B cell (primary cell): Measurements from ENCODE around the gene KLF3. TPM values are rescaled to one million over a fixed set of nuclear protein-coding genes. Genes with fewer than 3 reads are reported as not detected.

ENCODE experiments used
- ATAC-seq: fragments of 200-7000 bp; cut with Tn5 transposase; one replicate; pipeline ENCODE4 v1.10.0; 2021; ENCODE audit warnings: low read depth, mild to moderate bottlenecking, moderate number of reproducible peaks, moderate library complexity
- CTCF ChIA-PET: fragments of 350-600 bp; sonication (Branson Sonifier 250); formaldehyde crosslinking; loops from one replicate; lab custom pipeline; 2021; ENCODE audit warnings: antibody characterized with exemption, inconsistent platforms; lab: Charles Lee
- POLR2A ChIA-PET: fragments of 350-600 bp; sonication (Branson Sonifier 250); formaldehyde crosslinking; loops from one replicate; lab custom pipeline; 2021; ENCODE audit warnings: antibody characterized with exemption; lab: Charles Lee
- DNase-seq: peaks from one replicate; pipeline ENCODE4 v3.0.0; 2013
- H2AFZ ChIP-seq: 2 replicates; pipeline ENCODE4 v1.6.1; 2012; ENCODE audit warnings: mild to moderate bottlenecking, low read depth, low read length; ENCODE audit not compliant: insufficient read depth, poor library complexity, severe bottlenecking
- H3K27ac ChIP-seq, 2 donors: 1 replicate in 1 of 2; 2 replicates in 1 of 2; pipeline ENCODE4 v1.5.1; 2012 to 2013; ENCODE audit warnings: low read length in 2 of 2, mild to moderate bottlenecking in 2 of 2, moderate library complexity in 1 of 2
- H3K27me3 ChIP-seq, 4 experiments: fragments of 200-600 bp in 1 of 4; sonication (generic) in 1 of 4; replicated peaks in 1 of 4; 1 replicate in 2 of 4; 2 replicates in 2 of 4; pipeline versions ENCODE4 v1.6.1 to v1.7.0; 2013 to 2016; ENCODE audit warnings: low read length in 3 of 4, mild to moderate bottlenecking in 2 of 4, mixed read lengths in 1 of 4, moderate library complexity in 1 of 4; ENCODE audit not compliant: insufficient read depth in 4 of 4, control insufficient read depth in 3 of 4; ENCODE audit errors: control extremely low read depth in 1 of 4
- H3K36me3 ChIP-seq, 2 experiments: replicated peaks in 1 of 2; 1 replicate in 1 of 2; 2 replicates in 1 of 2; pipeline versions ENCODE4 v1.6.1 to v1.7.1; 2013; ENCODE audit warnings: low read length in 1 of 2; ENCODE audit not compliant: insufficient read depth in 2 of 2, control insufficient read depth in 1 of 2; ENCODE audit errors: control extremely low read depth in 1 of 2, extremely low read depth in 1 of 2
- H3K4me1 ChIP-seq, 2 donors: fragments of 200-600 bp in 1 of 2; sonication (generic) in 1 of 2; 1 replicate in 1 of 2; 2 replicates in 1 of 2; pipeline versions ENCODE4 v1.5.1 to v1.6.1; 2013 to 2017; ENCODE audit warnings: low read length in 2 of 2; ENCODE audit not compliant: control insufficient read depth in 2 of 2, insufficient read depth in 2 of 2
- H3K4me2 ChIP-seq: replicated peaks from 2 replicates; pipeline ENCODE3; 2012; ENCODE audit warnings: mild to moderate bottlenecking, low read depth, low read length; ENCODE audit not compliant: poor library complexity, severe bottlenecking
- H3K4me3 ChIP-seq, 5 experiments: fragments of 200-600 bp in 1 of 5; sonication (generic) in 1 of 5; 1 replicate in 3 of 5; 2 replicates in 2 of 5; pipeline versions ENCODE4 v1.5.1 to v1.7.0; 2011 to 2016; ENCODE audit warnings: low read length in 4 of 5, mild to moderate bottlenecking in 4 of 5, low read depth in 2 of 5, control low read depth in 1 of 5, moderate library complexity in 1 of 5; ENCODE audit not compliant: insufficient read depth in 1 of 5; ENCODE audit errors: control extremely low read depth in 1 of 5, extremely low read depth in 1 of 5
- H3K79me2 ChIP-seq: fragments of 200-600 bp; sonication (generic); one replicate; pipeline ENCODE4 v1.6.0; 2016; ENCODE audit warnings: low read length; ENCODE audit not compliant: control insufficient read depth, insufficient read depth
- H3K9ac ChIP-seq: fragments of 200-600 bp; sonication (generic); 2 replicates; pipeline ENCODE4 v1.6.1; 2017; ENCODE audit warnings: mild to moderate bottlenecking, low read length, moderate library complexity
- H3K9me3 ChIP-seq, 3 donors: one replicate each; pipeline versions ENCODE4 v1.6.1 to v1.7.1; 2013; ENCODE audit warnings: low read length in 2 of 3; ENCODE audit not compliant: control insufficient read depth in 2 of 3, insufficient read depth in 1 of 3; ENCODE audit errors: control extremely low read depth in 1 of 3
- H4K20me1 ChIP-seq: 2 replicates; pipeline ENCODE4 v1.6.0; 2012; ENCODE audit warnings: mild to moderate bottlenecking, low read length; ENCODE audit not compliant: insufficient read depth, control insufficient read depth, poor library complexity, severe bottlenecking
- H3K27ac Mint-ChIP-seq: one replicate; pipeline ENCODE4 v1.8.0; 2021; ENCODE audit warnings: mixed read lengths
- H3K27me3 Mint-ChIP-seq: one replicate; pipeline ENCODE4 v1.8.0; 2021; ENCODE audit warnings: mixed read lengths
- H3K4me1 Mint-ChIP-seq: one replicate; pipeline ENCODE4 v1.8.0; 2021; ENCODE audit warnings: mixed read lengths
- H3K4me3 Mint-ChIP-seq: one replicate; pipeline ENCODE4 v1.8.0; 2021; ENCODE audit warnings: mixed read lengths
- H3K9me3 Mint-ChIP-seq: one replicate; pipeline ENCODE4 v1.8.0; 2022; ENCODE audit warnings: mixed read lengths; ENCODE audit not compliant: insufficient read depth
- EZH2 ChIP-seq: IDR thresholded peaks from 2 replicates; pipeline ENCODE4 v1.6.1; 2012; ENCODE audit warnings: borderline replicate concordance, low read depth, mild to moderate bottlenecking, moderate library complexity, low read length; ENCODE audit not compliant: insufficient read depth, poor library complexity, severe bottlenecking
- WGBS: methylation state at CpG from one replicate; pipeline ENCODE4 v1.1.5; 2013; ENCODE audit warnings: missing lambda C conversion rate; ENCODE audit not compliant: insufficient coverage; 5-methylcytosine and 5-hydroxymethylcytosine counted together
- intact Hi-C: fragments of 100-400 bp; cut with micrococcal nuclease; formaldehyde crosslinking; loops from one replicate; pipeline ENCODE4 v1.10.0; 2022
- polyA plus RNA-seq: library from polyadenylated mRNA; depleted of rRNA; stranded (reverse); fragments of >200 nt; gene quantifications from 2 replicates; pipeline ENCODE4 v1.2.3, GENCODE V29; 2012
- total RNA-seq, 2 donors: library from RNA; stranded (reverse); fragments of 120-200 nt in 1 of 2; gene quantifications; 1 replicate in 1 of 2; 2 replicates in 1 of 2; pipeline versions ENCODE4 v1.2.3 to v1.2.4, GENCODE V29; 2013 to 2022
- TF ChIP-seq, protein P1 (sequence below): fragments of 200-600 bp; IDR thresholded peaks from one replicate; pipeline ENCODE4 v1.8.0; 2022; ENCODE audit warnings: antibody characterized with exemption, mild to moderate bottlenecking

Gene KLF3
- total and polyA plus RNA-seq, 2 donors (not counting 1 experiment from before 2014, with no cell fraction given), result 32.9 to 51.9 TPM

- Histone ChIP-seq H3K36me3 (no peaks in the 10 kb centered on the region), H2AFZ (no peak overlapping the region), H3K9me3 (no peaks in the 10 kb centered on the region), H4K20me1 (no peaks in the 10 kb centered on the region), H3K9ac (no peak overlapping the region), H3K4me3 (no peak overlapping the region), H3K4me1 (no peaks in the 10 kb centered on the region), H3K27me3 (no peaks in the 10 kb centered on the region), H3K79me2 (no peaks in the 10 kb centered on the region), H3K27ac (no peak overlapping the region), H3K4me2 (no peak overlapping the region)
- H3K9me3 Mint-ChIP-seq, result no peaks in the 10 kb centered on the region
- ATAC-seq (no peak), DNase-seq (no peak)
- intact Hi-C loops, result no loop called here
- TF ChIP-seq EZH2, result no peak
- TF ChIP-seq, protein P1, sequence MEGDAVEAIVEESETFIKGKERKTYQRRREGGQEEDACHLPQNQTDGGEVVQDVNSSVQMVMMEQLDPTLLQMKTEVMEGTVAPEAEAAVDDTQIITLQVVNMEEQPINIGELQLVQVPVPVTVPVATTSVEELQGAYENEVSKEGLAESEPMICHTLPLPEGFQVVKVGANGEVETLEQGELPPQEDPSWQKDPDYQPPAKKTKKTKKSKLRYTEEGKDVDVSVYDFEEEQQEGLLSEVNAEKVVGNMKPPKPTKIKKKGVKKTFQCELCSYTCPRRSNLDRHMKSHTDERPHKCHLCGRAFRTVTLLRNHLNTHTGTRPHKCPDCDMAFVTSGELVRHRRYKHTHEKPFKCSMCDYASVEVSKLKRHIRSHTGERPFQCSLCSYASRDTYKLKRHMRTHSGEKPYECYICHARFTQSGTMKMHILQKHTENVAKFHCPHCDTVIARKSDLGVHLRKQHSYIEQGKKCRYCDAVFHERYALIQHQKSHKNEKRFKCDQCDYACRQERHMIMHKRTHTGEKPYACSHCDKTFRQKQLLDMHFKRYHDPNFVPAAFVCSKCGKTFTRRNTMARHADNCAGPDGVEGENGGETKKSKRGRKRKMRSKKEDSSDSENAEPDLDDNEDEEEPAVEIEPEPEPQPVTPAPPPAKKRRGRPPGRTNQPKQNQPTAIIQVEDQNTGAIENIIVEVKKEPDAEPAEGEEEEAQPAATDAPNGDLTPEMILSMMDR, result no peak
- H3K4me3 Mint-ChIP-seq, result no peak overlapping the region
- WGBS, result 96% methylated on average over 3 of the region's 3 CpGs
- H3K27ac Mint-ChIP-seq, result no peak overlapping the region
- peaks cover 7% of the 10 kb centered on the region for H3K4me1 Mint-ChIP-seq
- ChIA-PET CTCF (interaction anchor here (0.6 to 2.1 kb wide), 2 partner anchors 545 to 570 kb away, joined by 4 to 6 read pairs; no protein-coding TSS in a partner anchor), POLR2A (no interaction called here)
- no peaks in the 10 kb centered on the region for H3K27me3 Mint-ChIP-seq
These were observed 60.4 kb downstream of the KLF3 start for GRCh38 chr4:38724475-38724808.

DNA sequence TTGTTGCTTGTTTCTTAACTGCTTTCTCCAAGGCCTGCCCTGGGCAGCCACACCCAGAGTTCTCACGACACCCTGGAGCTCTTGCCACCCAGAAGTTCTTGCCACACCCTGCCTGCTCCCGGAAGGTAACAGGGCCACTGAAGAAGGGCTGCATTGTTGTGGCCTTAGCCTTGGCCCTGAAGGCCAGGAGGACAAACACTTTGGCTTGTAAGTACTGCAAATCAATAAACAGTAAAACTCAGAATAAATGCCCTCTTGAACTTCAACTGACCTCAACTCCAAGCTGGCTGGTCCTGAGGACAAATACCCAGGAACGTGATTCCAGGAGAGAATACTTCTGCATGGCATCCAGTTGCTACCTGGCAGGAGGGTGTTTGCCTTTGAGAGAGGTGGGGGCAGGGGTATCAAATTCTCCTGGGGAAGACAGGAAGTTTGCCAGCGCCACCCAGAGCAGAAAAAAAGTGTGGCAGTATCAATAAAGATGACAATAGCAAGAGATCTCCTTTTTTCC lies 64.7 kb downstream of the KLF3 start:
- Histone ChIP-seq H3K79me2 (no peaks in the 10 kb centered on the region), H3K9me3 (peaks cover 0 to 5% (median 0%) of the 10 kb centered on the region in 3 donors), H4K20me1 (no peaks in the 10 kb centered on the region), H3K27me3 (no peaks in the 10 kb centered on the region), H3K4me1 (peaks cover 13 to 21% of the 10 kb centered on the region in 2 donors), H3K4me3 (no peak overlapping the region), H3K27ac (no peak overlapping the region), H3K36me3 (no peaks in the 10 kb centered on the region), H2AFZ (no peak overlapping the region), H3K4me2 (no peak overlapping the region), H3K9ac (no peak overlapping the region)
- DNase-seq, result no peak
- WGBS, result 100% methylated on average over 1 of the region's 4 CpGs
- Mint-ChIP-seq H3K27me3 (no peaks in the 10 kb centered on the region), H3K9me3 (no peaks in the 10 kb centered on the region), H3K4me1 (peaks cover 25% of the 10 kb centered on the region), H3K4me3 (no peak overlapping the region), H3K27ac (no peak overlapping the region)
- no peak for ATAC-seq
- ChIA-PET CTCF (interaction anchor here (0.8 to 6.9 kb wide), 8 partner anchors 24 to 666 kb away, joined by 3 to 164 read pairs (median 7); no protein-coding TSS in a partner anchor), POLR2A (no interaction called here)
- intact Hi-C loops, result no loop called here
- TF ChIP-seq, protein P1, result no peak
- no peak for TF ChIP-seq EZH2
